ENCODE measurements around the gene PKNOX2.

PKNOX2 gene

GRCh38 chr11:125364121-125364826, 199.7 kb downstream of the PKNOX2 start:
- DNase-seq (ENCODE audit: low spot score) = no peak

GRCh38 chr11:125365196-125365931, 200.8 kb downstream of the PKNOX2 start:
- DNase-seq (ENCODE audit: low spot score) = no peak

- DNase-seq (ENCODE audit: low spot score) = no peak
These were observed 203.2 kb downstream of the PKNOX2 start for GRCh38 chr11:125367710-125368109.

- no peak for DNase-seq (ENCODE audit: low spot score)
These were observed 204.2 kb downstream of the PKNOX2 start for GRCh38 chr11:125368757-125369156.

- DNase-seq (ENCODE audit: low spot score) = no peak
These were observed 205.3 kb downstream of the PKNOX2 start for GRCh38 chr11:125369808-125370207.

- no peak for DNase-seq (ENCODE audit: low spot score)
These were observed 206.2 kb downstream of the PKNOX2 start for GRCh38 chr11:125370561-125371389.

- no peak for DNase-seq (ENCODE audit: low spot score)
These were observed 206.9 kb downstream of the PKNOX2 start for GRCh38 chr11:125371431-125371935.

- DNase-seq (ENCODE audit: low spot score) = no peak
These were observed 207.5 kb downstream of the PKNOX2 start for GRCh38 chr11:125372088-125372487.

GRCh38 chr11:125372911-125373310, 208.4 kb downstream of the PKNOX2 start:
- no peak for DNase-seq (ENCODE audit: low spot score)

GRCh38 chr11:125373426-125374391, 209.2 kb downstream of the PKNOX2 start:
- no peak for DNase-seq (ENCODE audit: low spot score)

- no peak for DNase-seq (ENCODE audit: low spot score)
These were observed 209.8 kb downstream of the PKNOX2 start for GRCh38 chr11:125374398-125374797.

GRCh38 chr11:125375146-125375545, 210.6 kb downstream of the PKNOX2 start:
- DNase-seq (ENCODE audit: low spot score) = no peak

GRCh38 chr11:125376117-125376516, 211.6 kb downstream of the PKNOX2 start:
- DNase-seq (ENCODE audit: low spot score) = no peak

GRCh38 chr11:125376856-125377255, 212.3 kb downstream of the PKNOX2 start:
- no peak for DNase-seq (ENCODE audit: low spot score)

GRCh38 chr11:125378083-125378482, 213.5 kb downstream of the PKNOX2 start:
- DNase-seq (ENCODE audit: low spot score) = no peak

GRCh38 chr11:125378571-125378970, 214.0 kb downstream of the PKNOX2 start:
- DNase-seq (ENCODE audit: low spot score) = no peak

GRCh38 chr11:125379565-125379964, 215.0 kb downstream of the PKNOX2 start:
- no peak for DNase-seq (ENCODE audit: low spot score)

- no peak for DNase-seq (ENCODE audit: low spot score)
These were observed 215.4 kb downstream of the PKNOX2 start for GRCh38 chr11:125379981-125380380.

- DNase-seq (ENCODE audit: low spot score) = no peak
These were observed 216.3 kb downstream of the PKNOX2 start for GRCh38 chr11:125380756-125381445.

- DNase-seq (ENCODE audit: low spot score) = no peak
These were observed 217.0 kb downstream of the PKNOX2 start for GRCh38 chr11:125381499-125382044.
